WI38 (cell line): ENCODE results near the gene C7orf57.
A peak's percentile ranks its signal among the peaks of the same experiment; 100 is the strongest.

ENCODE experiments used
- H3K4me3 ChIP-seq: 2 replicates; pipeline ENCODE4 v1.5.1; 2011; ENCODE audit warnings: low read depth, mild to moderate bottlenecking, control low read depth, low read length
- CTCF ChIP-seq: IDR thresholded peaks from 2 replicates; pipeline ENCODE4 v1.5.1; 2012; ENCODE audit warnings: low read depth, mild to moderate bottlenecking, control low read depth, low read length

C7orf57 gene

GRCh38 chr7:48108959-48109847 is 73.9 kb downstream of the C7orf57 start:
- no peak overlapping the region for H3K4me3 ChIP-seq
- no peak for TF ChIP-seq CTCF

GRCh38 chr7:48109848-48110663 is 74.7 kb downstream of the C7orf57 start:
- no peak overlapping the region for H3K4me3 ChIP-seq
- peak; percentile 90 for TF ChIP-seq CTCF

- no peak for TF ChIP-seq CTCF
- no peak overlapping the region for H3K4me3 ChIP-seq
Observed at GRCh38 chr7:48110868-48111267, 75.5 kb downstream of the C7orf57 start.
